GM19025 (cell line): ENCODE measurements around the gene TMEM169.
A peak's percentile ranks its signal among the peaks of the same experiment; 100 is the strongest.

Experiments
- ATAC-seq: cut with Tn5 transposase; IDR thresholded peaks from one replicate; pipeline ENCODE4 v1.9.1; 2021; ENCODE audit warnings: mild to moderate bottlenecking, low read depth, moderate library complexity; ENCODE audit not compliant: unreplicated experiment

TMEM169 gene

GRCh38 chr2:216101109-216101508 is 19.4 kb downstream of the TMEM169 start:
- no peak for ATAC-seq

GRCh38 chr2:216103213-216103612 is 21.5 kb downstream of the TMEM169 start:
- ATAC-seq = no peak

DNA sequence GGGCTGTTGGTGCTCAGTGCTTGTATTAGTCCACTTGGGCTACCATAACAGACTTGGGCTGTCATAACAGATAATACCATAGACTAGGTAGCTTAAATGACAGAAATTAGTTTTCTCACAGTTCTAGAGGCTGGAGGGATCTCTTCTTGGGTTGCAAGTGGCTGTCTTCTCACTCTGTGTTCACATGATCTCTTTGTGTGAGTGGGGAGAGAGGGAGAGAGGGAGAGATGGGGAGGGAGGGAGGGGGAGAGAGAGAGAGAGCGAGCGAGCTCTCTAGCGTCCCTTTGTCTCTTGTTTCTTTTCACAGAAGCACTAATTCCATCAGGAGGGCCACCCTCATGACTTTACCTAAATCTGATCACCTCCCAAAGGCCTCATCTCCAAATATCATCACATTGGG is 23.0 kb downstream of the TMEM169 start:
- ATAC-seq = no peak

GRCh38 chr2:216107320-216107719 is 25.6 kb downstream of the TMEM169 start:
- ATAC-seq = no peak

- no peak for ATAC-seq
Observed at GRCh38 chr2:216107760-216108159, 26.0 kb downstream of the TMEM169 start.

DNA sequence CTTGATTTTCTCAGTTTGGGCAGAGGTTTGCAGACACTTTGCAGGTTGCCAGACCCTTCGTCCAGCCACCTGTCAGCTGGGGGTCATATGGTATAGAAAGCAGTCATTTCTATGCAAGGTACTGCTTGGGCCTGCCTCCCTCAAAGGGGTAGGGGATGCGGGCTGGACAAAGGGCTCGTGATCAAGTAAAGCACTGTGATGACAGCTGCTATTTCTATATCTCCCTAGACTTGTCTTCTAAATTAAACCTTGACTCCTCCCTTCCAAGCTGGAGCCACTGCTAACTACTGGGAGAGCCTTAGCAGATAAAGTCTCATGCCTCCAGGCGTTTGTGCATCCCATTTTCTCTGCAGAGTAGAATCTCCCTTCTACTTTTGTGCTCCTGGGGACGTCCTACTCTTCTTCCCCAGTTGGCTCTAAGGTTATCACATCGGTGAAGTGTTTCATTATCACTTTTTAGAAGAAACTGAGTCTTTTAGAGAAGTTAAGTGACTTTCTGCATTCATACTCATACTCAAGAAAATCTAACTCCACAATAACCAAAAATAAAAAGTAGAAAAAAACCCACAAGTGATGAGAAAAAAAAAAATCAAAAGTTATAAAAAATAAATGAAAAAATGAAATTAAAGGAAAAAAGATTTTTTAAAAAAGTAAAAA is 26.7 kb downstream of the TMEM169 start:
- ATAC-seq = no peak

DNA sequence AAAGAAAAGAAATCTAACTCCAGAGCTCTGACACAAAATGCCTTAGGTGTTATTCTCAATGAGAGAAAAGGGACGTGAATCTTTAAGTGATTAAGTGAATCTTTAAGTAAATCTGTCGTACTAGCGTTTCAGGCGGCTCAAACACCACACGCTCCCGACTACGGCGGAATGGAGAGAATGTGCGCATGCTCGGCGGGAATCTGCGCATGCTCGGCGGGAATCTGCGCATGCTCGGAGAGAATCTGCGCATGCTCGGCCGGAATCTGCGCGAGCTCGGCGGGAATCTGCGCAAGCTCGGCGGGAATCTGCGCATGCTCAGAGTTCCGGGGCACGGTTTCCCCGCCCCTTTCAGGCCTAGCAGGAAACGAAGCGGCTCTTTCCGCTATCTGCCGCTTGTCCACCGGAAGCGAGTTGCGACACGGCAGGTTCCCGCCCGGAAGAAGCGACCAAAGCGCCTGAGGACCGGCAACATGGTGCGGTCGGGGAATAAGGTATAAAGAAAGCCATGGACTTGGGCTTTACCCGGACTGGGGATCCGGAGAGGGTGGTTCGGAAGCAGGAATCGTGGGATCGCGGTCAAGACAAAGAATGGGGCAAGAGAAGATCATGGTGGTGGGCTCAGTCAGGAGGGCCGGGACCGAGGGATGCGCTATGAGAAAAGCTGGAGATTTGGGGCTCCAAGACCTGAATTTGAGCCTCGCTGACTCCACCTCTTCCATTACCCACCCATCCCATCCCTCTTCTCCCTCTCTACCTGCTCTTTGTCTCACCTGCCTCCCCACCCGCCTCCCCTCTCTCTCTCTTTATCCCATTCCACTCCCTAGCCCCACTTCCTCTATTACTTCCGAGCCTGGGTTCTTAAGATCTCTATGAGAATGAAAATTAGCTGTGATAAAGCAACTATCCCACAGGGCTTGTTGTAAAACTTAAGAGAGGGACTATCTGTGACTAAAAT is 27.5 kb downstream of the TMEM169 start, which contains the start of gene XRCC5:
Gene XRCC5, plus strand, starts transcription at position 382 of the 955 bp plus-strand sequence. Its CDS starts 89 bp downstream, at position 471.
- ATAC-seq = peak; percentile 47

- ATAC-seq = no peak
Observed at GRCh38 chr2:216109962-216110614, 28.4 kb downstream of the TMEM169 start.

GRCh38 chr2:216110620-216111019 is 28.9 kb downstream of the TMEM169 start:
- ATAC-seq = no peak

- no peak for ATAC-seq
Observed at GRCh38 chr2:216111122-216111521, 29.4 kb downstream of the TMEM169 start.

DNA sequence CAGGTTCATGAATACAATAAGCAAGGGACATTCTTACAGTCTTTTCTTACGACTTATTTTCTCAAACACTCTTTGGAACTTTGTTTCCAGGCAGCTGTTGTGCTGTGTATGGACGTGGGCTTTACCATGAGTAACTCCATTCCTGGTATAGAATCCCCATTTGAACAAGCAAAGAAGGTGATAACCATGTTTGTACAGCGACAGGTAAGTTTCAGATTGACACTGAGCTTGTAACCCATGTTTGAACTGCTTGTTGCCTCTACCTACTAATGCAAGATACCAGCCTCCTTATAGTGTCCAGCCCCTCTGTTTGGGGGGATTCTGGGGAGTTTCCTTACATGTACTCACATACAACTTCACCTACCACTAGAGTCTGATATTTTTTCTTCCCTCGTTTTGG is 31.2 kb downstream of the TMEM169 start:
- ATAC-seq = no peak

DNA sequence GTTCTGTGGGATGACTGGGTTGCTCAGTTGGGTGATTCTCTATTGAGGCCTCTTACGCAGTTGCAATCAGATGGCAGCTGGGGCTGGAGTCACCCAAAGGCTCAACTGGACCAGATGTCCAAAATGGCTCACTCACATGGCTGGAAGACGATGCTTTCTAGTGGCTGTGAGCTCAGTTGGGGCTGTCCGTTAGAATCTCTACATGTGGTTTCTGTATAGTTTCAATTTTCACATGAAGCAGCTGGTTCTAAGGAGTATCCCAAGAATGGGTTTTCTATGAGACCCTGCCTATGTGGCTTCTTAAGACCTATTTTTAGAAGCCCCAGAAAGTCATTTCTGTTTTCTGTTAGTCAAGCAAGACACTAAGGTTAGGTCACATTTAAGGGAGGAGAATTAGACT is 31.9 kb downstream of the TMEM169 start:
- ATAC-seq = peak; percentile 61

DNA sequence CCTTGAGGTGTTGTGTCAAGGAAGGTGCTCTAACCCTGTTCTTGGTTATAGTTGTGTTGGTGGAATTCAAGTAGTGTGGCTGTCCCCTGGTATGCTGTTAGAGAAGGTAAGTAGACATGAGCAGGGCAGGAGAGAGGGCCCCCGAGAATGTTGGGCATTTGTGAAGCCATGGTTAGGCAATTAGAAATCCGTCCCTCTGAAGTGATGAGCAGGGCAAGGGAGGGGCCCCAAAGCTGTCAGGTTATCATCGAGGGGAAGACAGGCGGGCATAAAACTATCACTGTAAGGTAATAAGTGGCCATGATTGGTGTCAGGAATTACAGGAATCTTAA is 32.6 kb downstream of the TMEM169 start:
- ATAC-seq = peak; percentile 0

GRCh38 chr2:216114714-216115531 is 33.2 kb downstream of the TMEM169 start:
- peak; percentile 31 for ATAC-seq

- no peak for ATAC-seq
Observed at GRCh38 chr2:216116418-216116817, 34.7 kb downstream of the TMEM169 start.

- no peak for ATAC-seq
Observed at GRCh38 chr2:216117561-216118340, 36.0 kb downstream of the TMEM169 start.

DNA sequence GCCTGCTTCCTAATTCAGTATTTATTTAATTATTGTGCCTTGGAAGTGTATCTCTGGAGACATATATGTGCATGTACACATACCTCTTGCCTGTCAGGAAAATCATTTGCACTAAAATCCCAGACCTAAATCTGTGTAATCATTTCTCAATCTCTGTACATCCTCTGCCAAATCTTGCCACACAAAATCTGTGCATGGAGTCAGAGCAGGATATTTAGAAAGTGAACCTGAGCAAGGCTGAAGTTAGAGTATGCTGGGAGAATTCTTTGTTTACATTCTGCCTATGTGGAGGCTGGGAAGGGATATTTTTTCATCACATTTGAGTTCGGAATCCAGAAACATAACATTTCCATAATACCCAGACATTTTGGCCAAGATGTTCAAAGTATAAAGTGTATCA is 36.8 kb downstream of the TMEM169 start:
- ATAC-seq = no peak

DNA sequence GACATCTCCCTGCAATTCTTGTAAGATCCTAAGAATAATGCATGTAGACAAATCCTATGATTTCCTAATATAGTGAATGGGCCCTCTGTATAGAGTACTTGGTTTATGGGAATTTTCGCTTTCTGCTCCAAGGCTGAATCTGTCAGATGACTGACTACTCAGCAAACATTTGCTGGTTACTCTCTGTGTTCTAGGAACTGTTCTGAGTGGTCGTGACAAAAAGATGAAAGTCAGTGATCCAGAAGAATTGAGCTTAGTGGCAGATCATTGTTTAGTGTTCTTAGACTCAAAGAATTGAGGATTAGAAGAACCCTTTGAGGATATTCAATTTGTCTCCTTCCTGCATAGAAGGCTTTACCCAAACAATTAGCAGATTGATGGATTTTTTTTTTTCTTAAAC is 37.4 kb downstream of the TMEM169 start:
- no peak for ATAC-seq

DNA sequence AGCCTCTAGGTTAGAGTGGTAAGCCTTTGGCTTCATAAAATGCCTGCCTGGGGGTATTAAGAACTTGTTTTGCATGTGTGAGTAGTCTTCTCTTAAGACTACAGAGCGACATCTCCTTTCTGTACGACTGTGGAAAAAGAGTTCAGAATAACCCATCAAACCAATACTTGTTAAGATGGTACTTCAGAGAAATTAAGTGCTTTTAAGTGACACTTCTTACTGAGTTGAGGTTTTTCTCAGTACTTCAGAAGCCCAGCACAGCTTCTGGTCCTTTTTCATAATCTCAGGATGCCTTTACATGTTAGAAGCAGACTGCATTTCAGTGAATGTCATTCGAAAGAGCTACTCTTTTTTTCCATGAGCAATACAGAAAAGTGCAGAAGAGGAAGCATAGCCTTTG is 38.3 kb downstream of the TMEM169 start:
- ATAC-seq = no peak

DNA sequence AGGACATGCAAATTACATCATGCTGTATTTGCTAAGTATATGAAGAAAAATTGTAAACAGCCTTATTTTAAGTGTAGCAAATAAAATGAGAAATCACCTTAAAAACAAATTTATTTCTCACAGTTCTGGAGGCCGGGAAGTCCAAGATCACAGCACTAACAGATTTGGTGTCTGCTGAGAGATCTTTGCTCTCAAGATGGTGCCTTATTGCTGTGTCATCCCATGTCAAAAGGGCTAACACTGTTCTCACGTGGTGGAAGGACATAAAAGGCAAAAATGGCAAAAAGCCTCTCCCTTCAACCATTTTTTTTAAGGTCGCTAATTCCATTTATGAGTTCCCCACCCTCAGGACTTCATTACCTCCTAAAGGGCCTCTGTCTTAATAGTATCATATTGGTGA is 39.5 kb downstream of the TMEM169 start:
- ATAC-seq = no peak
